Activated T-helper 9 cell treated with anti-CD3 and anti-CD28 coated beads, Interleukin-2, amount 50 U/mL, for 16 hours (primary cell): ENCODE measurements around the gene PLPPR2.
"Not testable (repeated sequence)": the region's sequence is repeated elsewhere in the genome, so short reads cannot be mapped to it uniquely, and the experiment has no call there.

ENCODE experiments used
- DNase-seq: peaks from one replicate; pipeline ENCODE4 v3.0.0-alpha.2; 2020; ENCODE audit warnings: low read depth

Gene PLPPR2, protein sequence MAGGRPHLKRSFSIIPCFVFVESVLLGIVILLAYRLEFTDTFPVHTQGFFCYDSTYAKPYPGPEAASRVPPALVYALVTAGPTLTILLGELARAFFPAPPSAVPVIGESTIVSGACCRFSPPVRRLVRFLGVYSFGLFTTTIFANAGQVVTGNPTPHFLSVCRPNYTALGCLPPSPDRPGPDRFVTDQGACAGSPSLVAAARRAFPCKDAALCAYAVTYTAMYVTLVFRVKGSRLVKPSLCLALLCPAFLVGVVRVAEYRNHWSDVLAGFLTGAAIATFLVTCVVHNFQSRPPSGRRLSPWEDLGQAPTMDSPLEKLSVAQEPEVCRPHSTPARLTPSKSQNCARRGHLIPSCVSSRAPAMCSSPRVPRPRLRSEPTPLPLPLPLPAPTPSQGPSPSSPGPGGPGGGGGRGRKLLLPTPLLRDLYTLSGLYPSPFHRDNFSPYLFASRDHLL

DNA sequence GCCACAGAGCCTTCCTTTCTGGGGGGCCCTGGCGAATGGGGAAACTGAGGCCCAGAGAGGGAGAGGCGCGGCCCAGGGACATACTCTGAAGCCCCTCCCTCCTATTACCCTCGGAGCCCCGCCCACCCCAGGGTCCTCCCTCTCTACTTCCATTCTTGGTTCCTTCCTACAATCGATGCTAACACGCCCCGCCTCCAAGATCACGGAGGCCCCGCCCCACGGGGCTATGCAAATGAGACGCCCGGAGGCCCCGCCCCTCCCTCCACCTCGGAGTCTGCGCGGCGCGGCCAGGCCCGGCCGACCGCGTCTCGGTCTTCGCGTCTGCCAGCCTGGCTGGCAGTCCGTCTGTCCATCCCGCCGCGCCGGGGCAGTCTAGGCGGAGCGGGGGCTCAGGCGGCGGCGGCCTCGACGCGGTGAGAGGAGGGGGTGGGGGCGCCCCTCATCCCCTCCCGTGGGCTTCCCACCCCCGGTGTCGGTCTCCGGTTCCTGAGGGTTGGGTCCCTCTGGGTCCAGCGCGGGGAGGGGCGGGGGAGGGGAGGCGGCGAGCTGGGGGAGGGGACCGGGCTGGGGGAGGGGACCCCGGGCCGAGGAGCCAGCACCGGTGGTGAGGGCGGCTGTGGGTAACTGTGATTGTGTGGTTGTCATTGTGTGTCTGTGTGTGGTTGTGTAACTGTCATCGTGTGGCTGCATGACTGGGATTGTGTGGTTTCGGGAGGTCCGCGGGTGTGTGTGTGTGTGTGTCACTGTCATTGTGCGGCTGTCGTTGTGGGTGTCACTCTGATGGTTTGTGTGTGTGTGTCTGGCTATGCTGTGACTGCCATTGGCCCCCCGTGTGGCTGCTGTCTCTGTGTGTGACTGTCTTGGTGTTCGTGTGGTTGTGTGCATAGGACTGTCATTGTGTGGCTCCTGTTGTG is at the start of gene PLPPR2:
Gene PLPPR2 (plus strand): TSS at position 273 of the 914 bp plus-strand sequence. CDS start 2,242 bp downstream, outside the sequence.
- peak; percentile 70 for DNase-seq

DNA sequence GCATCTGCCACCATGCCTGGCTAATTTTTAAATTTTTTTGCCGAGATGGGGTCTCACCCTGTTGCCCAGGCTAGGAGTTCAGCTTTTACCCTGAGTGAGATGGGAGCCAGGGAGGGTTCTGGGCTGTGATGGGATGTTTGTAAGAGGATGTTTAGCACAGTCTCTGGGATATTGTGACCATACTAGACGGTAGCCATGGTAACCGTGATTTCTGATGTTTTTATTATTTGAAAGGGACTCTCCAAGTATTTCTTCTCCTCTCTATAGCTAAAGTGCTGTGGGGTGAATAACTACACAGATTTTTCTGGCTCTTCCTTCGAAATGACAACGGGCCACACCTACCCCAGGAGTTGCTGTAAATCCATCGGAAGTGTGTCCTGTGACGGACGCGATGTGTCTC is 48.9 kb upstream of the PLPPR2 start:
- no peak for DNase-seq

DNA sequence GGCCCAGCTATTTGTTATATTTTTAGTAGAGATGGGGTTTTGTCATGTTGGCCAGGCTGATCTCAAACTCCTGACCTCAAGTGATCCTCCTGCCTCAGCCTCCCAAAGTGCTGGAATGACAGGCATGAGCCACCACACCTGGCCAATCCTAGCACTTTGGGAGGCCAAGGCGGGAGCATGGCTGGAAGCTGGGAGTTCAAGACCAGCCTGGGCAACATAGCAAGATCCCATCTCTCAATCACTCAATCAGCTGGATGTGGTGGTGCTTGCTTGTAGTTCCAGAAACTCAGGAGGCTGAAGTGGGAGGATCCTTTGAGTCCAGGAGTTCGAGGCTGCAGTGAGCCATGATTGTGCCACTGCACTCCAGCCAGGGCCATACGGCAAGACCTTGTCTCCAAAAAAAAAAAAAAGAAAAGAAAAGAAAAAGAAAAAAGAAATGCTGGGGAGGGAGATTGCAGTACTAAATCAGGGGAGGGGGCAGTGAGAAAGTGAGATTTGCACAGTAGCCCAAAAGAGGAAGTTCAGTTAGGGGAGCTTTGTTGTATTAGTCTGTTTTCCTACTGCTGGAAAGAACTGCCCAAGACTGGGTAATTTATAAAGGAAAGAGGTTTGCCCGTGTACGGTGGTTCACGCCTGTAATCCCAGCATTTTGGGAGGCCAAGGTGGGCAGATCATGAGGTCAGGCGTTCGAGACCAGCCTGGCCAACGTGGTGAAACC is 34.8 kb upstream of the PLPPR2 start:
- DNase-seq = not testable (repeated sequence)

DNA sequence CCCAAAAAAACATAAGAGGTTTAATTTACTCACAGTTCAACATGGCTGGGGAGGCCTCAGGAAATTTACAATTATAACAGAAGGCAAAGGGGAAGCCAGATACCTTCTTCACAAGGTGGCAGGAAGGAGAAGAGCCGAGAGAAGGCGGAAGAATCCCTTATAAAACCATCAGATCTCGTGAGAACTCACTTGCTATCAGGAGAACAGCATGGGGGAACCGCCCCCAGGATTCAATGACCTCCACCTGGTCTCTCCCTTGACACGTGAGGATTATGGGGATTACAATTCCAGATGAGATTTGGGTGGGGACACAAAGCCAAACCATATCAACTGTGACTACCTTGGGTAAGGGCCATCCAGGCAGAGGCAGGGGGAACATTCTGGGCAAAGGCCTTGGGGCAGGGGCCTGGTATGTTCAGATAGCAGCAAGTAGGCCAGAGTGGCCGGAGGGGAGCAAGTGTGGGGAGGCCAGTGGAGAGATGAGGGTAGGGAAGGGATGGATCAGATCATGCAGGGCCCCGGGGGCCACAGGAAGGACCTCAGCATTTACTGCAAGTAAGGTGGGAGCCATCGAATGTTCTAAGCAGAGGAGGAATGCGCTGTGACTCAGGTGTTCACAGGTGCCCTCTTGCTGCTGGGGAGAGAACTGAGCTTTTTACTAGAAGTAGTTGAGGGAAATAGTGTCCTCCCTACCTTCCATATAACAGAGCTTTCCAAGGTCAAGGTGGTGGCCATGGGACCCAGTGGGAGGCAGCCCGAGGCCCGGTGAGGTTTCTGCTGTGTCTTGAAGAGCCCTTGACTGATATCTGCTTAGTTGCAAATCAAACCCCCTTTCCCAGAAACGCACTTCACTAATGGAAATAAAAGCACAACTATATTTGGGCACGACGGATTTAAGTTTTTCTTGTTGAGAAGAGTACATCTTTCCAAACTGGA is 33.8 kb upstream of the PLPPR2 start:
- DNase-seq = no peak

DNA sequence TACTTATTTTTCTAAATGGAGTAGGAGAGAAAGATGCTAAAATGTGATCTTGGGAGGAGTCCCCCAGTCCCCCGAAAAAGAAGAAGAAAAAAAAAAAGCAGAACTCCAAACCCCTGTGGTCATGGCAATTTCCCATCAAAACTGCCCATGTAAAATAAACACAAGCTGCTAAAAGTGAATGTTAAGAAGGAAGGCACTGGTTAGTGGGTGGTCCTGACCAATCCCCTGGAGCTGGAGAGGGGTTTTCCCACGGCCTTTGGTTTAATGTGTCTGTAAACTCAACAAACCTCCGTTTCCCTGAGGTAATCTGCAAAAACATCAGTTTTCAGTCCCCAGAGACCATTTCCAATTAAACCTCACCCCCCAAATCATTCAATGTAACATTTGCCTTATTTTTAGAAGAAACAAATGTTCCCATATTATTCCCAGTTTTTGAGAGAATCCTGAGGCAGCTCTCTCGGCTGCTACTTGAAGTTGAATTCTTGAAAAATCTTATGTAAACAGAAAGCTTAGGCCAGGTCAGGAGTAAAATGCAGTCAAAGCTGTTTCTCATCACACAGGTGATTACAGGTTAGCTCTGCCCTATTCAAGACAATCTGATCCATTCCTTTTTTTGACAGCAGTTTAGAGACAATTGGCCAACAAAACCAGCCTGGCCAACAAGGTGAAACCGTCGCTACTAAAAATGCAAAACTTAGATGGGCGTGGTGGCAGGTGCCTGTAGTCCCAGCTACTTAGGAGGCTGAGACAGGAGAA is 32.8 kb upstream of the PLPPR2 start:
- DNase-seq = no peak

DNA sequence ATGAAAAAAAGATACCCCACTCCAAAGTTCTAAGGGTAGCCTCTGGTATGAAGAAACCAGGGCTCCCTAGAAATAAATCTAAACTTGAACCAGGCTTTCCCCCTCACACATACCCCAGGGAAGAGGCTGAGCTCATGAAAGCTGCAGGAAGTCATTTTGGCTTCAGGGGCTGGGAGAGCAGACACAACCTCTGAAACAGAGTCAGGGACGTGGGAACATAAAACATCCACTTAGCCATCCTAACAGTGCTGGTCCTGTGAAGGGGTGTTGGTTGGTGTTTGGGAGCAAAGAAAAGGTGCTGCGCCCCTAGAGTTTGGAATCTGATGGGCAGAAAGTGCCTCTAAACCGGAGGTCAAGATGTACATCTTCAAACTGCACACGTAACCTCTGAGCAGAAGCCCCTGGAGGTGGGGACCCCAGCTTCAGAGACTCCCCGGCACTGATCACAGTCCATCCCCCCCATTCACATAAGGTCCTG is 31.6 kb upstream of the PLPPR2 start:
- DNase-seq = no peak

DNA sequence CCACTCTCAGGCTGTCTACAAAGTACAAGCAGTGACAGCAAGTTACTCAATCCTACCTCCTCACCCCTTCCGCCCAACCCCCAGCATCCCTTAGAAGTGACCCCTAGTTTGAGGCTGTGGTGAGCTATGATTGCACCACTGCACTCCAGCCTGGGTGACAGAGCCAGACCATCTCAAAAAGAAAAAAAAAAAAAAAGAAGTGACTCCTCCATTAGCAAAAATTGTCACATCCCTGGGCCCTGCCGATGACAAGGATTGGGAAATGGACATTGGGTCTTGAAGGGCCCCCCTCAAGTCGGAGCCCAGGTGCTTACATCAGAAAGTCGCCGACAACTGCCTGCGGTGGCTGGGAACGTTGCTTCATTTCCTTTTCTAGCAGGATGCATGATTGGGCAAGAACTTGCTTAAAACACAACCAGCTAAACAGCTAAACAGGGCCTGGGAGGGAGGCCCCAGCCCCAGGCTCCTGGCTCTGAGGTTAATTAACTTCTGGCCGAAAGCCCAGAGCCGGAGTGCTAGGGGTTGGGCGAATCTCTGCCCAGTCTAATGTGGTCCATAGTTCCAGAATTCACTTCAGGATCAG is 31.1 kb upstream of the PLPPR2 start:
- no peak for DNase-seq

DNA sequence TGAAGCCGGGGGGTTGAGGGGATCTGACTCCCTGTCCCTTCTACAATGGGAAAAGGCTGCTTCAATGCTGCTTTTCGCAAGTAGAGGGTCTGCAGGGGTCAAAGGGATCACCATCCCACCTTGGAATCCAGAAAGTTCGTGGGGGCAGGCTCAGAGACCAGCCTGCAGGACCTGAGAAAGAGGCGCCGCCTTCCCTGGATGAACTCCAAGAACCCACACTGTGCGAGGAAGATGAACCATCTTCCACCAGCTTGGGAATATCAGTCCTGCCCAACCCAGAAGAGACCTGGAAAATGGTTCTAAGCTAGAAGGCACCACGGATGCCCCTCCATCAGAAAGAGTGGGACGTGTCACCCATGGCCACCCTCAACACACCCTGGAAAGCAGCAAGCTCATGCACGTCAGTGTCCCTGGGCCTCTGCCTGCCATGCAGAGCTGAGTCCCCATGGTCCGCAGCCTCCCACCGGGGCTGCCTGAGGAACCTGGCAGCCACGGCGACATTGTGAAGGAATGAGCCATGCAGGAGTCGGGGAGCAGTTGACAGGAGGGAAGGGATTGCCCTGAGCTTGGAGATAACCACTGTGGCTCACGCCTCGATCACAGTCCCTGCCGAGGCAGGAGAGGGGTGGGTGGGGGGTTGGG is 30.4 kb upstream of the PLPPR2 start:
- no peak for DNase-seq

DNA sequence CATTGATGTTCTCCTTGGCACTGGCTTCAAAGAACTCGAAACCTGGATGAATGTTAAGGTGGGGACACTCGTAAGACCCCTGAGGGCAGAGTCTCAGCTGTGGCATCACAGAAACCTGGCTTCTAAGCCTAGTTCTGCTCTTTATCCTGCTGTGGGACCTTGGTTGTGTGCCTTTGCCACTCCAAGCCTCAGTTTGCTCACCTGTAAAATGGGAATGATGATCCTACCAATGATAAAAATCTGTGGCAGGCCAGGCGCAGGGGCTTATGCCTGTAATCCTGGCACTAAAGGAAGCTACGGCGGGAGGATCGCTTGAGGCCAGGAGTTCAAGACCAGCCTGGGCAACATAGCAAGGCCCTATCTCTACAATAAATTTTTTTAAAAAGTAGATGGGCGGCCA is 29.7 kb upstream of the PLPPR2 start:
- no peak for DNase-seq

DNA sequence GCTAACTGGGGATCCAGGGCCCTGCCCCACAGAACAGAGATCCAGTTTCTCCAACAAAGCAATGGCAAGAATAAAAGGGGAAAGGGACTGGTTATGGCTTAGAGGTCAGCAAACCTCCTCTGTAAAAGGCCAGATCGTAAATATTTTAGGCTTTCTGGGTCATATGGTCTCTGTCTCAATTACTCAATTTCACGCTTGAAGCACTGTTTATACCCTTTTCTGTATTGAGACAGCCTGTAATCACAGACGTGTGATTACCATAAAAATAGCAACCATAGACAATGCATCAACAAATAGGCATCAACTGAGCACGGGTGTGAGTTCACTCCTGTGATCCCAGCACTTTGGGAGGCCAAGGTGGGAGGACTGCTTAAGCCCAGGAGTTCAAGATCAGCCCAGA is 25.1 kb upstream of the PLPPR2 start:
- no peak for DNase-seq

DNA sequence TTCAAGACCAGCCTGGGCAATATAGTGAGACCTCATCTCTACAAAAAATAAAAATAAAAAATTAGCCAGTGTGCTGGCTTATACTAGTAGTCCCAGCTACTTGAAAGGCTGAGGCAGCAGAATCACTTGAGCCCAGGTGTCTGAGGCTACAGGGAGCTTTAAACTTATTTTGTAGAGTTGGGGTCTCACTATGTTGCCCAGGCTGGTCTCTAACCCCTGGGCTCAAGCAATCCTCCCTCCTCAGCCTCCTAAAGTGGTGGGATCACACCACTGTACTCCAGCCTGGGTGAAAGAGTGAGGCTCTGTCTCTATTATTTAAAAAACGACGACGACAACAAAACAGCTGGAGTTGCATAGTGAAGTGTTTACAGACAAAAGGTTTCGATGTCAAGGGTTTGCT is 23.7 kb upstream of the PLPPR2 start:
- DNase-seq = no peak

DNA sequence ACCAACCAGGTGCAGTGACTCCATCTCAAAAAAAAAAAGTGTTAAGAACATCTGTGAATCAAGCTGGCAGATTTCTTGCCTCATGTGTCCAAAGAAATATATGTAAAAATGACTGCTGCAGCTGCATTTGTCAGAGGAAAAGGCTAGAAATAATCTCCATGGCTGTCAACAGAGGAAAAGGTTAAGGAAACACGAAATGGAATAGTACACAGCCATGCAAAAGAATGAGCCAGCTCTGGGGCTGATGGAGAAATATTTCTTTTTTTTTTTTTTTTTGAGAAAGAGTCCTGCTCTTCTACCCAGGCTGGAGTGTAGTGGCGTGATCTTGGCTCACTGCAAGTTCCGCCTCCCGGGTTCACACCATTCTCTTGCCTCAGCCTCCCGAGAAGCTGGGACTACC is 22.4 kb upstream of the PLPPR2 start:
- DNase-seq = no peak

DNA sequence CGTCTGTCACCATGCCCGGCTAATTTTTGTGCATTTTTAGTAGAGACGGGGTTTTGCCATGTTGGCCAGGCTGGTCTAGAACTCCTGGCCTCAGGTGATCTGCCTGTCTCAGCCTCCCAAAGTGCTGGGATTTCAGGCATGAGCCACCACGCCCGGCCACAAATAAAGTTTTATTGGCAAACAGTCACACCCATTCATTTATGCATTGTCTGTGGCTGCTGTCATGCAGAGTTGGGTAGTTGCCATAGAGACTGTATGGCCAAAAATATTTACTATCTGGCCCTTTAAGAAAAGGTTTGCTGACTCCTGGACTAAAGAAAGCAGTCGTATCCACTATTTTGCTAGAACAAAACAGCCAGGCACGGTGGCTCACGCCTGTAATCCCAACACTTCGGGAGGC is 21.4 kb upstream of the PLPPR2 start:
- DNase-seq = not testable (repeated sequence)

DNA sequence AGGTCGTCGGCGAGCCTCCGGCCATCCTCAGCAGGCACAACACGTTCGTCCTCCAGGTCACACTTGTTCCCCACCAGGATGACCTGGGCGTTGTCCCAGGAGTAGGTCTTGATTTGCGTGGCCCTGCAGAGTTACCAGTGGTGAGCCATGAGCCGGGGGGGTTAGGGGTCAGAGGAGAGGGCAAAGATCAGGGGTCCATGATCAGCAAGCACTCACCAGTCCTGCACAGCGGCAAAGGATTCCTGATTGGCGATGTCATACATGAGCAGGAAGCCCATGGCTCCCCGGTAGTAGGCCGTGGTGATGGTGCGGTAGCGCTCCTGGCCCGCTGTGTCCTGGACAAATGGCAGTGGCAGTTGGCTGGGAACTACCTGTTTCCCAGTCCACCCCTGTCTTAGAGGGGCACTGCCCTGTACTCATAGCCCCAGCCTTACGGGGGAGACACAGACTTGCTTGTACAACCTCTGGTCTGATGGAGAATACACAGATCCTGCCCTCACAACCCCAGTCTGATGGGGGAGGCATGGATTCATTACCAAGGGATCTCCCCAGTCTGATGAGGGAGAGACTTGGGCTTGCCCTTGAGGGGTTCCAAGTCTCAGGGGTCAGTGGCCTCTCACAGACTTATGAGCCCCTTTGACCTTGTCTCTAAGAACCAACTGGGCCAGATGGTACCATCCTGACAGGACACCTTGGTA is 19.6 kb upstream of the PLPPR2 start:
- no peak for DNase-seq

DNA sequence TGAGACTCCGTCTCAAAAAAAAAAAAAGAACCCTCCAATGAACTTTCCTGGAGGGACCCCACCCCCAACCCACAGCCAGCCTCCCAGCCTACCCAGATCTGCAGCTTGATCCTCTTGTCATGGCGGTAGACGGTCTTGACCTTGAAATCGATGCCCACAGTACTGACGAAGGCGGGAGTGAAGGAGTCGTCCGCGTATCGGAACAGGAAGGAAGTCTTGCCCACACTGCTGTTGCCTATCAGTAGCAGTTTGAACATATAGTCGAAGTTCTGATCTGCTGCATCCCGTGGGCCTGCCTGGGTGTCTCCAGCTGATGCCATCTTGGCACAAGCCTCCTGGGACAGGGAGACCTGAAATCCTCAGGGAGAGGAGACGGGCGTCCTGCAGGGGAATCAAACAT is 18.2 kb upstream of the PLPPR2 start:
- DNase-seq = no peak

DNA sequence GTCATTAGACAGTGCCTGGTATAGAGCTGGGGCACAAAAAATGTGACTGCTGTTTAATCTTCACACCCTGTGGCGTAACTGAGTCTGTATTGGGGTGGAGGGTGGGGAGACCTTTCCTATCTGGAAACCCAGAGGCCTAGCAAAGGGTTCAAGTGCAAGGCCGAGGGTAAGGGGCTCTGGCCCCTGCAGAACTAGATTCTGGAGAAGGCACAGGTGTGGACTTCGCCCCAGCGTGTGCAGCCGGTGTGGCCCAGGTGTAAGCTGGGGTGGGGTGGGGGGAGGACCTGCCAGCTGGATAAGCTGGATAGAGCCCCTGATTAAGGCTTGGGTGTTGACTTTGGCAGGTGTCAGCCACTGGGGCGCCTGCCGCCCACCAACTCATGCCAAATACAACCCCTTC is 17.1 kb upstream of the PLPPR2 start:
- DNase-seq = no peak

DNA sequence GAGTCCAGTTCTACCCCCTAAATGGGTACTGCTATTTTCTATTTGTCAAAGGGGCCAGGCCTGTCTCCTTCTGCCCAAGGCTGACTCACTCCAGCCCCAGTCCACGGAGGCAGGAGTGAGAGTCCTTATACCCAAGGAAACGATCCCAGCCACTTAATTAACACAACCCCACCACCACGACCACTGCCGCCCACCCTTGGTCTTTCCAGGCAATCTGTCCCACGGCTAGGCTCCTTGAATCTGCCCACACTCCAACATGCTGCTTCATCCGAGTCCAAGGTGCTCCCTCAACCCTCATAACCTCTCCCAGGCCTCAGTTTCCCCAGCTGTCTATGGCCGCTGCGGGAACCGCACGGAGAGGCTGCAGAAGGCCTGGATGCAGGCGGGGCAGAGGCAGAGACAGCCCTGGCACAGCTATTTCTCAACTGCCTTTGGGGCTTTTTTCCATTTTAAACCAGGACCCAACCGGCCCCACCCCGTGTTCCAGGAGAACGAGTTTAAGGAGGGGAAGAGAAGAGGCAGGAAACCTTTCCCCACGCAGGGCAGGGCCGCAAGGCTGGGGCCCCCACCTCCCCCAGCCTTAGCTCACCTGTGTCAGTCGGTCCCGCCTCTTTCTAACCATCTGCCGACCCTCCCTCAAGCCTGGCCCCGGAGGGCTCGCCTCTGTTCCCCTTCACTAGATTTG is 16.5 kb upstream of the PLPPR2 start:
- no peak for DNase-seq
